Activated T-helper 1 cell treated with anti-CD3 and anti-CD28 coated beads, Interleukin-12 subunit alpha, Interleukin-12 subunit beta, Interleukin-2, Interleukin-4 antibody, amounts not matched to agents 30 ng/mL and 10 ng/mL and 1 ng/mL, durations not matched to agents 14 hours and 24 hours and 36 hours (primary cell): ENCODE data around the gene B4GALT1. TPM values are rescaled to one million over a fixed set of nuclear protein-coding genes. Genes with fewer than 3 reads are reported as not detected.
A peak's percentile ranks its signal among the peaks of the same experiment; 100 is the strongest.
"Not testable (repeated sequence)": the region's sequence is repeated elsewhere in the genome, so short reads cannot be mapped to it uniquely, and the experiment has no call there.

Experiments used
- DNase-seq: peaks from one replicate; pipeline ENCODE4 v3.0.0; 2021; ENCODE audit warnings: low spot score
- H3K27ac Mint-ChIP-seq: one replicate; pipeline ENCODE4 v1.8.0; 2021; ENCODE audit warnings: mild to moderate bottlenecking, mixed read lengths
- H3K27me3 Mint-ChIP-seq: one replicate; pipeline ENCODE4 v1.8.0; 2022; ENCODE audit warnings: mild to moderate bottlenecking, moderate library complexity, mixed read lengths; ENCODE audit not compliant: insufficient read depth
- H3K36me3 Mint-ChIP-seq: one replicate; pipeline ENCODE4 v1.8.0; 2021; ENCODE audit warnings: low read depth, mixed read lengths
- H3K4me1 Mint-ChIP-seq: one replicate; pipeline ENCODE4 v1.8.0; 2021; ENCODE audit warnings: low read depth, mixed read lengths
- H3K4me3 Mint-ChIP-seq: one replicate; pipeline ENCODE4 v1.8.0; 2021; ENCODE audit warnings: mild to moderate bottlenecking, moderate library complexity, mixed read lengths
- H3K9me3 Mint-ChIP-seq: one replicate; pipeline ENCODE4 v1.8.0; 2021; ENCODE audit warnings: mixed read lengths
- intact Hi-C: fragments of 100-400 bp; cut with micrococcal nuclease; formaldehyde crosslinking; loops from one replicate; pipeline ENCODE4 v1.15.1; 2024
- total RNA-seq: library from RNA; stranded (reverse); gene quantifications from 2 replicates; pipeline ENCODE4 v1.2.3, GENCODE V29; 2022

Gene B4GALT1
- total RNA-seq, 1 donor from 2014 or later = 64.4 TPM

DNA sequence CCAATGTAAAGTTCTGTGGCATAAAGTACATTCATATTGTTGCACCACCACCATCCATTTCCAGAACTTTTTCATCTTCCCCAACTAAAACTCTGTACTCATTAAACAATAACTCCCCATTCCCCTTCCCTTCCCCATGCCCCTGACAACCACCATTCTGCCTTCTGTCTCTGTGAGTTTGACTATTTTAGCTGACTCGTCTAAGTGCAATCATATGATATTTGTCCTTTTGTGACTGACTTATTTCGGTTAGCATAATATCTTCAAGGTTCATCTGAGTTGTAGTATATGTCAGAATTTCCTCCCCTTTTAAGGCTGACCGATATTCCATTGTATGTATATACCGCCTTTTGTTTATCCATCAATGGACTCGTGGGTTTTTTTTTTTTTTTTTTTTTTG is 61.6 kb downstream of the B4GALT1 start:
- H3K4me3 Mint-ChIP-seq = no peak overlapping the region
- peaks cover 9% of the 10 kb centered on the region for H3K4me1 Mint-ChIP-seq
- H3K27ac Mint-ChIP-seq = no peak overlapping the region
- DNase-seq = no peak
- H3K27me3 Mint-ChIP-seq = no peaks in the 10 kb centered on the region
- H3K9me3 Mint-ChIP-seq = no peaks in the 10 kb centered on the region
- intact Hi-C loops = loop anchor here (5.0 kb wide), 1 partner anchor 37 kb away; no protein-coding TSS in a partner anchor
- H3K36me3 Mint-ChIP-seq = peaks cover 15% of the 10 kb centered on the region

DNA sequence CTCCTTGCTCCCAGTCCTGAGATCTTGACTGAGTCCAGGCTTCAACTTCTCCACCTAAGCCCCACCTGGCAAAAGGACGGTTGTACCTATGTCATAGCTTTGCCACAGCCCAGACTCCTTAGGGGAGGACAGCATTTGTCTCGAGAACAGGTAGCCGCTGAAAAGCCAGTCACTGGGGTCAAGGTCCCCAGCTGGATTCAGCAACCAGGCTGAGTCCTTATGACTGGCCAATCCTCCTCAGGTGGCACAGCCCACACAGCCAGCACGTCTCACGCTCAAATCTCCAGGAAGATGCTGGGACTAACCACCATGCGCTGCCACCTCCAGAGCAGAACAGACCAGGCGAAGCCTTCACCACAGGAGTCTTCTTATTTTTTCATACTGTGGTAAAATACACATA is 62.7 kb downstream of the B4GALT1 start:
- intact Hi-C loops = no loop called here
- no peaks in the 10 kb centered on the region for H3K27me3 Mint-ChIP-seq
- no peaks in the 10 kb centered on the region for H3K9me3 Mint-ChIP-seq

DNA sequence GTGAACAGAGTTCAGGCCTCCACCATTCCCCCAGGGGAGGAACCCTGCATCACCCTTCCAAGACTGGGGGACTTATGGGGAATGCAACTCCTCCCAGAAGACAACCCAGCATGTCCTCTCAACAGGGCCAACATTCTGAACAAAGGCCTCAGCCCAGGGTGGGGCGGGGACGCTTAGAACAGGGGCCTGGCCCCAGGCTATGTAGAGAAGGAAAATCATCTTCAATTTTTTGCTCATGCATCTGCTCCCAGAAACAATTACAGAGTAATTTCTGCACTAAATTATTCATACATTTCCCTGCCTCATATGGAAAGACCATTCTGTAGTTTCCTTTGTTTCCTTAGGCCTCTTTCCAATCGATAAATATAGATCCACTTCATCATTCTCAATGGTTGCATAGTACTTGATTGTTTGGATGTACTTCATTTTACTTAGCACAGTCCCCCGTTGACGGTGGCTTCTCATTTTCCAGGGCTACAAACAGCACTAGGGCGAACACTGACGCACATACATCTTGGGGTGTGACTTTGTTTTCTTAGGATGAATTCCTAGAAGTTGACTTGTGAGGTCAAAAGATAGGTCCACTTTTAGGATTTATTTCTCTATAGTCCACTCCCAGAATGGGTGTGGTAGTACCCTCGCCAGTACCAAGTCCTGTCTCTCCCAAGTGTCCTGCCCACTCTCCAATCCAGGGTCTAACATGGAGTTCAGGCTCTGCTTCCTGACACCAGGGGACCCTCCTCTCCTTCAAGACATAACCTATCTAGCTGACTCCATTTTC is 63.4 kb downstream of the B4GALT1 start:
- DNase-seq = no peak
- intact Hi-C loops = no loop called here
- no peak overlapping the region for H3K4me3 Mint-ChIP-seq

More for the DNA sequence above, 62.7 kb downstream of the B4GALT1 start:
- Mint-ChIP-seq H3K4me3 (no peak overlapping the region), H3K4me1 (peaks cover 5% of the 10 kb centered on the region), H3K27ac (peak overlapping the region; percentile 31), H3K36me3 (peaks cover 13% of the 10 kb centered on the region)
- DNase-seq = no peak

DNA sequence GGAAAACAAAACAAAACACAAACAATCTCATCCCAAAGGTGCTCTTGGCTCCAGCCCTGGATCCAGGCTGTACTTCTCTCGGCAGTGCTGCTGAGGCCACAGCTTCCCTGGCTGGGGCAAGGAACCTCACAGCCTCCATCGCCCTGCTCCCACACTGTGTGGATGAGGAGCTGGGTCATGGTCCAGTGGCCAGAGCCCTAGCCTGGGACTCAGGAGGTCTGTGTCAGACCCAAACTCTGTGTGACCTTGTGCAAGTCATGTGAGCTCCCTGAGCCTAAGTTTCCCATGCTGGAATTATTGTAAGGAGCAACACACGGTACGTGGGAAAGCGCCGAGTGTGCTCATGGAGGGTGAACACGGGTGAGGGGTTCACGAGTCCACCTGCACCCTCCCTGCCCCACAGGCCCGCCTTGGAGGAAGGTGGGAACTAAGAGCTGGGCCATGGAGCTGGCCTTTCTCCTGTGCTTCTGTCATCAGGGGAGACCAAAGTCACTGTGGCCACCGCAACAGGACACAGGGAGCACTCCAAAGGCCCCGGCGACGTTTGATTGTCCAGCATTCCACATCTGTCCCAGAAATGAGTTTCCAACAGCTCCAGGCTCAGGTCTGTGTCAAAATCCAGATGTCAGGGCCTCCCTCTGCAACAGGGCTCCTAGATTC is 64.5 kb downstream of the B4GALT1 start:
- Mint-ChIP-seq H3K4me3 (no peak overlapping the region), H3K9me3 (no peaks in the 10 kb centered on the region), H3K36me3 (peaks cover 8% of the 10 kb centered on the region), H3K27ac (no peak overlapping the region), H3K4me1 (peaks cover 5% of the 10 kb centered on the region), H3K27me3 (no peaks in the 10 kb centered on the region)
- intact Hi-C loops = no loop called here
- no peak for DNase-seq

More for the DNA sequence above, 63.4 kb downstream of the B4GALT1 start:
- H3K9me3 Mint-ChIP-seq = no peaks in the 10 kb centered on the region
- peaks cover 5% of the 10 kb centered on the region for H3K4me1 Mint-ChIP-seq
- no peaks in the 10 kb centered on the region for H3K27me3 Mint-ChIP-seq
- no peak overlapping the region for H3K27ac Mint-ChIP-seq
- peaks cover 8% of the 10 kb centered on the region for H3K36me3 Mint-ChIP-seq

DNA sequence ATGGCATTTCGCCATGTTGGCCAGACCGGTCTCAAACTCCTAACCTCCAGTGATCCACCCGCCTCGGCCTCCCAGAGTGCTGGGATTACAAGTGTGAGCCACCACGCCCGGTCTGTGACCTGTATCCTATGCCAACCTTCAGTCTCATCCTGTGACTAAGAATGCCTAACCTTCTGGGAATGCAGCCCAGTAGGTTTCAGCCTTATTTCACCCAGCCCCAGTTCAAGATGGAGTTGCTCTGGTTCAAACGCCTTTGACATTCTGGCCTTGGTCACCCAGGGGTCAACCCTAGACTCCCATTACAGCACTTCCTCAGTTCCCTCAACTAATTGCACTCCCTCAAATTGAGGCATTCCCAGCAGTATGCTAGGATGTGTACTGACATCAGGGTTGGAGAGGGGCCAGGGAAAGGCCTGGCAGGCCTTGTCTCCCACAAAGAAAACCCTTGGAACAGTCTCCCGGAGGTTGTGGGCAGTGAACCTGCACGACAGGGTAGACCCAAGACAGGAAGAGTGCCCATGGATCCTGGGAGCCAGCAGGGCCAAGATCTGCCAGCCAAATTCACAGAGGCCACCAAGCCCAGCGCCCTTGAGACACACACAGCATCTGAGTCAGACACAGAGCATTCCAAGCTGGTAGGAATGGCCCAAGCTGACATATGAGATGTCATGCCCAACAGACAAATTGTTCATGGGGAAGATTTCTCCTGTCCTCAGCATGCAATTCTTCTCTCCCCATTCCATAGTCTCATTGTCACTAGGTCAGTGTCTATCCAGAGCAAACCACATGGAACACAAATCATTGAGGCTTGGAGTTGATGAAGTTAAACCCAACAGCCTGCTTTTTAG is 65.8 kb downstream of the B4GALT1 start:
- intact Hi-C loops = no loop called here
- DNase-seq = no peak
- Mint-ChIP-seq H3K4me1 (peaks cover under 1% of the 10 kb centered on the region), H3K27ac (no peak overlapping the region), H3K36me3 (peaks cover 8% of the 10 kb centered on the region), H3K4me3 (no peak overlapping the region), H3K9me3 (no peaks in the 10 kb centered on the region), H3K27me3 (no peaks in the 10 kb centered on the region)

DNA sequence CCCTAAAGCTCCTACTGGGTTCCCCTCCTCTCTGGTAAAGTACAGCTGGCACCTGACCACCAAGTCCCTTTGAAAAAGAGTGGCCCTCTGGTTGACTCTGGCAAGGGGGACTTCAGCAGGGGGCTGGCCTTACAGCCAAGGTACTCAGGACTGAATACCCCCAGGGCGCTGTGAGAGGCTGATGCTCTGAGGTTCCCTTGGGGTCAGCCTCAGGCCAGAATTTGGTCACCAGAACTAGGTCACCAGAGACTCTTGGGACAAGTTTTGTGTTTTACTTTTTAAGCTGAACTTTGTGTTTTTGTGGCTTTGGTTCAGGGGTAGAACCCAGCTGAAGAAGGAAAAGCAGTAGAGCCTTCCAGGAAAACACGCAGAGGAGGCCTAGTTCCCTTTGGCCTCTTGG is 67.4 kb downstream of the B4GALT1 start:
- intact Hi-C loops = no loop called here
- peaks cover 8% of the 10 kb centered on the region for H3K36me3 Mint-ChIP-seq
- no peaks in the 10 kb centered on the region for H3K4me1 Mint-ChIP-seq
- no peak overlapping the region for H3K27ac Mint-ChIP-seq
- H3K9me3 Mint-ChIP-seq = no peaks in the 10 kb centered on the region
- H3K4me3 Mint-ChIP-seq = no peak overlapping the region
- H3K27me3 Mint-ChIP-seq = no peaks in the 10 kb centered on the region
- no peak for DNase-seq

DNA sequence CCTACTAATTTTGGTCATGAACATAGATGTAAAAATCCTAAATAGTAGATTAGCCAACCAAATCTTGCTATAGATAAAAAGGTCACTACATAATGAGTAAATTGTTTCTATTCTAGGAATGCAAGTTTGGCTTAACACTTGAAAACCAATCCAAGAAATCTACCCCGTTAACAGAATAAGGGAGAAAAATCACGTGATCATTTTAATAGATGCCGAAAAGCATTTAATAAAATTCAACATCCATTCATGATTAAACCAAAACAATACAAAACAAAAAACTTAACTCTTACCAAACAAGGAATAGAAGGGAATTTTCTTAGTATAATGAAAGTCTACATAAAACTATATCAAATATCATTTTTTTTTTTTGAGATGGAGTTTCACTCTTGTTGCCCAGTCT is 69.9 kb downstream of the B4GALT1 start:
- Mint-ChIP-seq H3K9me3 (no peaks in the 10 kb centered on the region), H3K4me3 (no peak overlapping the region), H3K36me3 (peaks cover 5% of the 10 kb centered on the region), H3K27ac (no peak overlapping the region), H3K4me1 (peaks cover 9% of the 10 kb centered on the region), H3K27me3 (no peaks in the 10 kb centered on the region)
- no peak for DNase-seq
- intact Hi-C loops = no loop called here

DNA sequence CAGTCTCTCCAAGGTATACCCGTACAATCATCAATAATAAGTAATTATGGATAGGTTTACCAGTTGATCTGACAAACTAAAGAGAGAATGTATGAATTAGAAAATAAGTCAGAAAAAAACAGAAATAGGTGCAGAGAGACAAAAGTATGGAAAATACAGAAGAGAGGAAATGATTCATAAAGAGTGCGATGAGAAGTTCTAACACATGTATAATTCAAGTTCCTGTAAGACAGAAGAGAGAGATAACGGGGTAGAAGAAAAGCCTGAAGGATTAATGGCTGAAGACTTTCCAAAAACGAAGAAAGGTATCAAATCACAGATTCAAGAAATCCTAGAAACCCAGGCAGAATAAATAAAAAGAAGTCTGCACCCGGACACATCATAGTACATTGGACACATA is 74.5 kb downstream of the B4GALT1 start:
- intact Hi-C loops = no loop called here
- H3K4me1 Mint-ChIP-seq = peaks cover 12% of the 10 kb centered on the region
- peak overlapping the region; percentile 7 for H3K27ac Mint-ChIP-seq
- no peak overlapping the region for H3K4me3 Mint-ChIP-seq
- peaks cover 6% of the 10 kb centered on the region for H3K27me3 Mint-ChIP-seq
- peaks cover 2% of the 10 kb centered on the region for H3K36me3 Mint-ChIP-seq
- no peaks in the 10 kb centered on the region for H3K9me3 Mint-ChIP-seq
- no peak for DNase-seq

DNA sequence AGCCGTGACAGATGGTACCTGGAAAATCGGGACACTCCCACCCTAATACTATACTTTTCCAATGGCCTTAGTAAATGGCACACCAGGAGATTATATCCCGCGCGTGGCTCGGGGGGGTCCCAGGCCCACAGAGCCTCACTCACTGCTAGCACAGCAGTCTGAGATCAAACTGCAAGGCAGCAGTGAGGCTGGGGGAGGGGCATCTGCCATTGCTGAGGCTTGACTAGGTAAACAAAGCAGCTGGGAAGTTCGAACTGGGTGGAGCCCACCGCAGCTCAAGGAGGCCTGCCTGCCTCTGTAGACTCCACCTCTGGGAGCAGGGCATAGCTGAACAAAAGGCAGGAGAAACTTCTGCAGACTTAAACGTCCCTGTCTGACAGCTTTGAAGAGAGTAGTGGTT is 81.5 kb downstream of the B4GALT1 start:
- not testable (repeated sequence) for H3K27ac Mint-ChIP-seq, H3K4me3 Mint-ChIP-seq, H3K27me3 Mint-ChIP-seq, H3K9me3 Mint-ChIP-seq, DNase-seq, H3K36me3 Mint-ChIP-seq
- peaks cover 31% of the 10 kb centered on the region for H3K4me1 Mint-ChIP-seq
- intact Hi-C loops = loop anchor here (1.0 kb wide), 1 partner anchor 9 kb away; no protein-coding TSS in a partner anchor

DNA sequence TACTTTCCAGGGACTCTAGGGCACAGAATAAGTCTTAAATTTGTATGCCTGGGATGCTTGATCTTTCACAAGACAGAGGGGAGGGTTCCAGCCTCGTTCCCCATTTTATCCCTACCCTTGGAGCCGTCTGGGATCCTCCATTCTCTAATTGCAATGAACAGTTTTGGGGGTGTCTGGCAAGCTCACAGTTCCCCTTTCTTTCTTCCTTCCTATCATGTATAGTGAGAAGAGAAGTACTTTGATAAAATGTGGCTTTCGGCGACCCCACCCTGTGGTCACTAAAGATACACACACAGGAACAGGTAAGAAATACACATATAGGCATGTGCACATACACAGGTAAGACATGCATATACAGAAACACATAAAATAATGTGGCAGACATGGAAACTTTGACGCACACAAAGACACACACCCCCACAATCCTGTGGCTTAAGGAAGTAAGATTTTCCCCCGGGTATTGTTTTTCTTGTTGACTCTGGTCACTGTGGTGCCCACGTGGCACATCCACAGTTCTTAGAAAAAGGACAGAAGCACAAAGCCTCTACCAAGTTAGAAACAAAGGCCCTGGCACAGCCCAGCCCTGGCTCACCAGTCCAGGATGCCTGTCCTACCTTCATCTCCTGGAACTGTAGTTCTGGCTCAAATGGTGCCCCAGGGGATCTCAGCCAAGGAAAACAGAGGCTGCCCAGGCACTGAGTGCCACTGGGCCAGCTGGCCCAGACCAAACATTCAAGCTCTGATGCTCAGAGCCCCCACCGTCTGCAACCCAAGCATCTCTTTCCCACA is 84.4 kb downstream of the B4GALT1 start:
- peak overlapping the region; percentile 90 for H3K27ac Mint-ChIP-seq
- no peak for DNase-seq

DNA sequence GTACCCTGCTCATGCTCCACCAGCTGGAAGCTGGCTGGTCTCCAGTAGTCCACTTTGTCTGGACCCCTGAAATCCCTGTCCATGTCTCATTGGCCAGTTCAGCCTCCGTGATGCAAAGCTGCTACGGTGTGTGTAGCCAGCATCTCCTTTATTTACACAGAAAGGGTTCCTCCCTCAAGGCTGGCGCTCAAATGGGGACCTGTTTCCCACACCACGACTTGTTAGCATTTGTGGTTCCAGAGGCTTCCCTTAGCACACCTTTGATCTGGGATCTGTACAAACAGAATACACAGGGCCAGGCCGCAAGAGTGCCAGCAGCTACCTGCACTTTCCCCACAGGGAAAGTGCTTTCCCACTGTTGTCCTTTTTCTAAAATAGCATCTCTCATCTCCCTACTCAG is 85.0 kb downstream of the B4GALT1 start:
- H3K9me3 Mint-ChIP-seq = no peaks in the 10 kb centered on the region
- H3K36me3 Mint-ChIP-seq = peaks cover 2% of the 10 kb centered on the region
- H3K4me1 Mint-ChIP-seq = peaks cover 42% of the 10 kb centered on the region
- no peak for DNase-seq
- intact Hi-C loops = loop anchor here (5.0 kb wide), 1 partner anchor 735 kb away; the partner anchor contains the start of gene UBE2R2
- H3K4me3 Mint-ChIP-seq = peak overlapping the region; percentile 67
- peak overlapping the region; percentile 90 for H3K27ac Mint-ChIP-seq
- H3K27me3 Mint-ChIP-seq = peaks cover 4% of the 10 kb centered on the region

More for the DNA sequence above, 84.4 kb downstream of the B4GALT1 start:
- Mint-ChIP-seq H3K36me3 (peaks cover 2% of the 10 kb centered on the region), H3K9me3 (no peaks in the 10 kb centered on the region), H3K27me3 (peaks cover 4% of the 10 kb centered on the region), H3K4me1 (peaks cover 38% of the 10 kb centered on the region), H3K4me3 (peak overlapping the region; percentile 67)
- intact Hi-C loops = loop anchor here (5.0 kb wide), 1 partner anchor 735 kb away; the partner anchor contains the start of gene UBE2R2
